Measurements from ENCODE around the gene DDX39B. TPM values are rescaled to one million over a fixed set of nuclear protein-coding genes. Genes with fewer than 3 reads are reported as not detected.

DDX39B gene
- total and polyA plus RNA-seq, 2 of the 8 experiments (the other 6 are each of a cell fraction or from before 2014, with no cell fraction given), result 780 to 1,164 TPM

- no peaks in the 10 kb centered on the region; the same call in 1 of the 2 replicates for H3K79me1 ChIP-seq (ENCODE audit: low read depth, low read length)
- ChIA-PET CTCF (ENCODE audit: partially characterized antibody) (interaction anchor here (0.7 to 24.7 kb wide), 3 partner anchors 20 to 56 kb away, joined by 4 to 613 read pairs (median 254); partner anchors contain the start of genes LST1, LTB and NCR3), POLR2A (ENCODE audit: partially characterized antibody) (interaction anchor here (0.6 to 18.4 kb wide), 6 partner anchors 15 to 107 kb away, joined by 3 to 428 read pairs (median 78); partner anchors contain the start of genes BAG6, MCCD1, MICB and NCR3)
- peaks cover 2 to 4% of the 10 kb centered on the region in 2 experiments for H4K20me1 ChIP-seq (replicated peaks in 1 of 2; ENCODE audit: control insufficient read depth in 1 of 2, insufficient read depth in 2 of 2, low read length in 2 of 2)
- H2BK15ac ChIP-seq (ENCODE audit: low read length), result 0 out of 2 replicates have a peak overlapping the region, but pooled peaks have one; percentile 66
- no peak overlapping the region for H3K23ac ChIP-seq (ENCODE audit: insufficient read length)
- no peak overlapping the region for H4K5ac ChIP-seq (ENCODE audit: insufficient read length, low read depth, low read length)
- no peak overlapping the region for H2BK120ac ChIP-seq (replicated peaks; ENCODE audit: low read depth, low read length)
- H3K23me2 ChIP-seq (ENCODE audit: low read depth, low read length), result peaks cover 4% of the 10 kb centered on the region
- H3K27ac ChIP-seq (ENCODE audit: low read depth, low read length), result no peak overlapping the region
- H3K4me1 ChIP-seq (replicated peaks in 1 of 4; ENCODE audit: control insufficient read depth in 3 of 4, insufficient read depth in 4 of 4, low read length in 3 of 4), result peaks cover 0 to 9% (median 5%) of the 10 kb centered on the region in 4 experiments; a peak in 5 of 7 replicates
- no peak overlapping the region for H2BK20ac ChIP-seq (ENCODE audit: low read length)
- H3K4ac ChIP-seq (replicated peaks; ENCODE audit: insufficient read length, low read depth, low read length), result no peak overlapping the region
- H3K36me3 ChIP-seq (ENCODE audit: control insufficient read depth in 2 of 4, insufficient read depth in 4 of 4, low read length in 3 of 4), result peaks cover under 1 to 7% (median 2%) of the 10 kb centered on the region in 4 experiments; a peak in 5 of 8 replicates
- no peak overlapping the region for H3K4me3 ChIP-seq (ENCODE audit: extremely low read depth in 1 of 4, insufficient read depth in 2 of 4, low read depth in 3 of 4, low read length in 4 of 4)
- H4K8ac ChIP-seq (ENCODE audit: extremely low read depth, insufficient read depth, low read length), result no peak overlapping the region
- no peak overlapping the region for H3K18ac ChIP-seq (ENCODE audit: extremely low read depth, low read length)
- H3K9me3 ChIP-seq (ENCODE audit: insufficient read depth in 2 of 2, low read depth in 1 of 2, low read length in 1 of 2), result no peaks in the 10 kb centered on the region
- H4K91ac ChIP-seq (replicated peaks; ENCODE audit: insufficient read length, low read length), result no peak overlapping the region
- H3K9ac ChIP-seq (replicated peaks in 1 of 4; ENCODE audit: extremely low read depth in 1 of 4, low read depth in 3 of 4, low read length in 3 of 4), result no peak overlapping the region
- H3K27me3 ChIP-seq (replicated peaks in 1 of 4; ENCODE audit: control insufficient read depth in 3 of 4, extremely low read depth in 1 of 4, insufficient read depth in 3 of 4, low read length in 3 of 4), result no peaks in the 10 kb centered on the region
- FAIRE-seq (no peak), DNase-seq (ENCODE audit: low read depth in 1 of 2, low spot score in 2 of 2) (no peak)
- H2BK5ac ChIP-seq (ENCODE audit: low read depth, low read length), result no peak overlapping the region
- no peak overlapping the region for H3K56ac ChIP-seq (replicated peaks; ENCODE audit: insufficient read length, low read depth, low read length)
- no peak overlapping the region for H3K14ac ChIP-seq (ENCODE audit: insufficient read length)
- WGBS, 2 experiments (ENCODE audit: extremely low coverage in 1 of 2, insufficient coverage in 1 of 2, insufficient read length in 1 of 2, insufficient replicate concordance in 2 of 2, low coverage in 1 of 2, low lambda C conversion rate in 2 of 2, missing lambda C conversion rate in 1 of 2), result 83% methylated on average over 7 of the region's 7 CpGs; no CpG with 5 or more reads in 1 of the 2 experiments
- no peak overlapping the region for H2AFZ ChIP-seq (ENCODE audit: low read length)
- H3K79me2 ChIP-seq (ENCODE audit: control insufficient read depth in 1 of 2, insufficient read depth in 2 of 2, low read length in 2 of 2), result peaks cover 12 to 29% of the 10 kb centered on the region in 2 experiments
- no peak overlapping the region for H2AK5ac ChIP-seq (ENCODE audit: low read depth, low read length)
- H3K4me2 ChIP-seq (ENCODE audit: insufficient read depth in 1 of 2, low read depth in 2 of 2, low read length in 2 of 2), result peak overlapping the region in 1 of 2 experiments; percentile 32; a peak in 1 of 4 replicates
- no peak overlapping the region for H2BK12ac ChIP-seq (ENCODE audit: low read depth, low read length)
Measured at GRCh38 chr6:31545291-31545690, 3.5 kb upstream of the DDX39B start.

All from H1 (cell line).